PC-3 (cell line): ENCODE data around the gene ACVR2A.

Experiments
- CTCF ChIP-seq: fragments of 300-600 bp; sonication (generic); conservative IDR thresholded peaks from 2 replicates; pipeline ENCODE4 v1.5.1; 2017; ENCODE audit warnings: antibody characterized with exemption, low read depth, mild to moderate bottlenecking, low read length
- EZH2 ChIP-seq: fragments of 300-600 bp; sonication (generic); IDR thresholded peaks from one replicate; pipeline ENCODE4 v1.6.1; 2017; ENCODE audit warnings: antibody characterized with exemption, mild to moderate bottlenecking, low read length; ENCODE audit not compliant: unreplicated experiment

GRCh38 chr2:147865560-147865959, 20.7 kb downstream of the ACVR2A start:
- TF ChIP-seq CTCF (no peak), EZH2 (no peak)
